Measurements from ENCODE around the gene MAK. TPM values are rescaled to one million over a fixed set of nuclear protein-coding genes. Genes with fewer than 3 reads are reported as not detected.
A peak's percentile ranks its signal among the peaks of the same experiment; 100 is the strongest.

MAK gene
- total RNA-seq, 4 donors from 2014 or later = not detected

DNA sequence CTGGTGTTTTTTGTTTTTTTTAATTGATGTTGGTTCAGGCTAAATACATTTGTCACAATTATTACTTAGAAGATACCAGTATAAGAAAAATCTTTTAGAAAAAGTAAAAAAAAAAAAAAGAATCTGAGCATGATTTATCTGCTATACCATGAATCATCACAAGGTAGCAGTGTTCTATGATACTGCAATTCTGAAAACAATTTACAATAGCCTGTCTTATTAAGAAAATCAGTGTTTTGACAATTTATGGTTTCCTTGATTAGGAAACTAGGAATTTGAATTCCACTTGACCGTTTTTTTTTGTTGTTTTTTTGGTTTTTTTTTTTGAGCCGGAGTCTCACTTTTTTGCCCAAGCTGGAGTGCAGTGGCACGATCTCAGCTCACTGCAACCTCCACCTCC lies 9.3 kb upstream of the MAK start:
- no peak overlapping the region for H3K4me3 ChIP-seq (ENCODE audit: low read depth, poor library complexity, severe bottlenecking)
- DNase-seq (ENCODE audit: low spot score in 2 of 2) = no peak
- intact Hi-C loops (cut with DNase I; ENCODE audit: low total_unique reads) = no loop called here
- 72 to 83% methylated on average over 3 of the region's 3 CpGs for WGBS, 2 donors
- TF ChIP-seq POLR2A (IDR thresholded peaks at IDR 0.05) = no peak
- TF ChIP-seq, protein P1, sequence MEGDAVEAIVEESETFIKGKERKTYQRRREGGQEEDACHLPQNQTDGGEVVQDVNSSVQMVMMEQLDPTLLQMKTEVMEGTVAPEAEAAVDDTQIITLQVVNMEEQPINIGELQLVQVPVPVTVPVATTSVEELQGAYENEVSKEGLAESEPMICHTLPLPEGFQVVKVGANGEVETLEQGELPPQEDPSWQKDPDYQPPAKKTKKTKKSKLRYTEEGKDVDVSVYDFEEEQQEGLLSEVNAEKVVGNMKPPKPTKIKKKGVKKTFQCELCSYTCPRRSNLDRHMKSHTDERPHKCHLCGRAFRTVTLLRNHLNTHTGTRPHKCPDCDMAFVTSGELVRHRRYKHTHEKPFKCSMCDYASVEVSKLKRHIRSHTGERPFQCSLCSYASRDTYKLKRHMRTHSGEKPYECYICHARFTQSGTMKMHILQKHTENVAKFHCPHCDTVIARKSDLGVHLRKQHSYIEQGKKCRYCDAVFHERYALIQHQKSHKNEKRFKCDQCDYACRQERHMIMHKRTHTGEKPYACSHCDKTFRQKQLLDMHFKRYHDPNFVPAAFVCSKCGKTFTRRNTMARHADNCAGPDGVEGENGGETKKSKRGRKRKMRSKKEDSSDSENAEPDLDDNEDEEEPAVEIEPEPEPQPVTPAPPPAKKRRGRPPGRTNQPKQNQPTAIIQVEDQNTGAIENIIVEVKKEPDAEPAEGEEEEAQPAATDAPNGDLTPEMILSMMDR (IDR thresholded peaks at IDR 0.05) = no peak

DNA sequence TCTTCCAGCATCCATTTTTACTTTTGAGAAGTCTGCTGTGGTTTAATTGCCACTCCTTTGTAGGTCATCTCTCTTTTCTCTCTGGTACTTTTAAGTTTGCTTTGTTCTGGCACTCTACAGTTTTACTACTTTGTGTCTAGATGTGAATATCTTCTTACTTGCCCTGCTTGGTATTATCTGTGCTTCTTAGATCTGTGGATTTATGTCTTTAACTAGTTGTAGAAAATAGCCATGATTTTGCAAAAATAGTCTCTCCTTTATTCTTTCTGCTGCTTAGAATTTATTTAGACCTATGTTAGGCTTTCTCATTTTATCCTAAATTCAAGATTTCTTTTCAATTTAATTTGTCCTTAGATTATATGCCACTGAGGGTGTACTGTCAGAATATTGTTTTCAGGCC lies 5.2 kb upstream of the MAK start:
- intact Hi-C loops (cut with DNase I; ENCODE audit: low total_unique reads) = no loop called here
- no peak overlapping the region for H3K4me3 ChIP-seq (ENCODE audit: low read depth, poor library complexity, severe bottlenecking)
- TF ChIP-seq, protein P1 (IDR thresholded peaks at IDR 0.05) = no peak
- no peak for TF ChIP-seq POLR2A (IDR thresholded peaks at IDR 0.05)
- no peak for DNase-seq (ENCODE audit: low spot score in 2 of 2)

DNA sequence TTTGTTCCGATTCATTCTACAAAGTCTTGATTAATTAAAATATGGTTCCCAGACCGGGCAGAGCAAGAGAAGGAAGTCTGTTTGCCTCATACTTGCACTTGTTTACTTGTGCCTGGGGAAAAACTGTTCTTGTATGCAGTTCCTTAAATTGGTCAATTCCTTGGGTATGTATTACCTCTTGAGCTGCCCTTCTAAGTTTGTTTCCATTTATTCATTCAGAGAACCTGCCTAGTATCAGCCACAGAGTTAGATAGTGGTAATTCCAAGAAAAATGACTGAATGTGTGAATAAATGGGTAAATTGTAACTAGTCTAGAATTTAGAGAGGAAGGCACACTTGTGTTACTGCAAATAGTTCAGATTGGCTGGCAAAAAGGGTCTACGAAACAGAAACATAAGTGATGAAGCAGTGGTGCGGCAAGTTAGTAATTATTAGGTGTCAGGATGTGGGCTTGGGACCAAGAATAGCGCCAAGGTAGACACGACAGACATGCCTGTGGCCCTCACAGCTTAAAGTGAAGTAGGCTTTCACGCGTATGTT lies 525 bp upstream of the MAK start:
- TF ChIP-seq POLR2A (IDR thresholded peaks at IDR 0.05) = no peak
- TF ChIP-seq, protein P1 (IDR thresholded peaks at IDR 0.05) = no peak
- DNase-seq (ENCODE audit: low spot score in 2 of 2) = no peak
- H3K4me3 ChIP-seq (ENCODE audit: low read depth, poor library complexity, severe bottlenecking) = no peak overlapping the region
- 57 to 58% methylated on average over 8 of the region's 8 CpGs for WGBS, 2 donors
- intact Hi-C loops (cut with DNase I; ENCODE audit: low total_unique reads) = no loop called here

DNA sequence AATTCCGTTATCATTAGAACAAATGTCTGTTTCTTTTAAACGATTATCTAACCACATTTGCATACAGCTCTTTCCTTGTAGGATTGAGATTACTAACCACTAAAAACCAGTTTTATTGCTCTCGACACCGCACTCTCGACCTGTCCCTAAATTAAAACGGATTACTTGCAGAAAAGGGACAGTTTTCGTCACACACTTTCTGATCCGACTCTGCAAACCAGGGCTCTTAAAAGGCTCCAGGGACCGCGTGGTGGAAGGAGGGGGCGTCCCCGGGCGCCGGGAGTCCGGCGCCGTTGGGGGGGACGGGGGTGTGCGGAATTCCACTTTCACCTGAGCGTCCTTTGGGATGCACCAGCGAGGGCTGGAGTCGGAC lies 731 bp downstream of the MAK start:
- intact Hi-C loops (cut with DNase I; ENCODE audit: low total_unique reads) = no loop called here
- TF ChIP-seq, protein P1 (IDR thresholded peaks at IDR 0.05) = no peak
- TF ChIP-seq POLR2A (IDR thresholded peaks at IDR 0.05) = no peak
- 0 to 2% methylated on average over 22 of the region's 22 CpGs for WGBS, 2 donors
- peak overlapping the region; percentile 54 for H3K4me3 ChIP-seq (ENCODE audit: low read depth, poor library complexity, severe bottlenecking)
- no peak for DNase-seq (ENCODE audit: low spot score in 2 of 2)

DNA sequence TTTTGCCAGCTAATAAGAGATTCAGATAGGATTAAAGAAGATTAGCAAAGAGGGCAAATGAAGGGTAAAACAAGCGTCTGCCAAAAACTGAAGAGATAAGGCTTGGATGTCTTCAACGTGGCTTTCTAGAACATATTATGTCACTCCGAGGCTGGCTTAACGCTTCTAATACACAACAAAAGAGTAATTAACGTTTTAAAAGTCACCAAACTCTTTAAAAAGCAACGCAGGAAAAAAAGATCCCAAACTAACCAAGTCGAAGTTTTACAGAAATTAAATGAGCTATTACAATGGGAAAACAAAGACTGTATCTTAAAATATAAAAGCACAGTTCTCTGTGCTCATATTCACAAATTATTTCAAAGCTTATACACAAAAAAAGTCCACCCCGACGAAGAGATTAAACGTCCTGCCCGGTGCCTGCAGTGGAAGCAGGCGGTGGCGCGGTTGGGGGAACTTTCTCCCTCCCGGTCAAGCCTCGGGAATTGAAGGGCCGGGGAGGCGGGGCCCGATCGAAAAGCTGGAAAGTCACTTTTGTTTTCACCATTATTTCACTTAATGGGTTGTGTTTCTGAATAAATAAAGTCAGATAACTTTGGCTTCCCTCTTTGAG lies 1.2 kb downstream of the MAK start:
- TF ChIP-seq POLR2A (IDR thresholded peaks at IDR 0.05) = no peak
- TF ChIP-seq, protein P1 (IDR thresholded peaks at IDR 0.05) = no peak
- 3 to 5% methylated on average over 20 of the region's 20 CpGs for WGBS, 2 donors
- DNase-seq (ENCODE audit: low spot score in 2 of 2) = peak in 1 of 2 donors; percentile 88
- peak overlapping the region; percentile 54 for H3K4me3 ChIP-seq (ENCODE audit: low read depth, poor library complexity, severe bottlenecking)
- intact Hi-C loops (cut with DNase I; ENCODE audit: low total_unique reads) = no loop called here

DNA sequence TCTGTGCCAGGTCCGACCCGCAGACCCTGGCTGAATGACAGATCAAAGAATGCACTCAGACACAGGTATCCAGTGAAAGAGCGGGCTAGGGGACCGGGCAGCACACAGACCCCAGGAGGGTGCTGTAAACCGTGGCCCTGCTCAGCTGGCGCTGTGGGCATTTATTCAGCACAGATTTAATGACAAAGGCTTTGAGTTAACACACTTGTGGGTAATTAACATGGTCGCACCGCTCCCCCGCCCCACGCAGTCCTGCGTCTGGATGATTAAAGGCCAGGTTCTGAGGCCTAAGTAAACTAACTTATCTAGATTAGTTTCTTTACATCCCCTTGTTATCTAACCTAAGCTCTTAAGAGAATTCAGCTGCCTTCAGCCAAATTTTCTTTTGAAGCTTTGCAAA lies 3.5 kb downstream of the MAK start:
- intact Hi-C loops (cut with DNase I; ENCODE audit: low total_unique reads) = no loop called here
- H3K4me3 ChIP-seq (ENCODE audit: low read depth, poor library complexity, severe bottlenecking) = no peak overlapping the region
- TF ChIP-seq, protein P1 (IDR thresholded peaks at IDR 0.05) = no peak
- no peak for TF ChIP-seq POLR2A (IDR thresholded peaks at IDR 0.05)
- 95% methylated on average over 11 of the region's 11 CpGs for WGBS, 2 donors
- DNase-seq (ENCODE audit: low spot score in 2 of 2) = no peak

Measured in lower leg skin (tissue), 4 donors.